SK-N-MC (cell line): ENCODE measurements around the gene BICDL2.

Experiments
- EZH2 ChIP-seq: fragments of 200-600 bp; sonication (generic); IDR thresholded peaks from one replicate; pipeline ENCODE4 v1.6.1; 2017; ENCODE audit warnings: antibody characterized with exemption
- FOXP2 ChIP-seq: optimal IDR thresholded peaks from 2 replicates; pipeline ENCODE3; 2011; ENCODE audit warnings: mild to moderate bottlenecking, moderate library complexity; ENCODE audit not compliant: insufficient read depth; ENCODE audit errors: extremely low read length, control extremely low read depth
- POLR2AphosphoS5 ChIP-seq: IDR thresholded peaks from 2 replicates; pipeline ENCODE4 v1.6.1; 2012; ENCODE audit warnings: mild to moderate bottlenecking, low read depth, low read length, borderline replicate concordance

DNA sequence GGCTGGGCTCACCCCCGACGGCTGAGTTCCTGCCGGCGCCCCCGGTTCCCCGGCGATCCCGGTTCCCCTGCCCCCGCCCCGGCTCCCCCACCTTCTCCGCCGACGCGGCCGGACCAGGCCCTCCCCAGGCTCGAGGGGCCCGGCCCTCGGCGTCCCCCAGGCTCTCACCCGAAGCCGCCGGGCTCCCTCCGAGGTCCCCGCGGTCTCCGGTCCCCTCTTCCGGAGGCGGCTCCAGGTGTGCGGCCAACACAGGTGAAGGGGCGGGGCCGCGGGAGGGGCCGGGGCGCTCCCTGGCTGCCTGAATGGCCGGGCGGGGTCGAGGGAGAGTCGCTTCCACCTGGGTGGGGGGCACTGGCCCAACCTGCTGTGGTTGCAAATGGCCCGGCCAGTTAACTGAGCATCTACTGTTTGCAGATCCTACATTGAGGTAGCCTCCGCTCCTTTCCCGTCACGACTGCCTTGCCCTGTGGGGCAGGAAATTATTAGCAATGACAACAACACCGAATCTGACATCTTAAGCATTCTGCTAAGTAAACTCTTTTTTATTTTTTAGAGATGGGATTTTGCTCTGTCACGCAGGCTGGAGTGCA is at the start of gene BICDL2:
- no peak for TF ChIP-seq POLR2AphosphoS5
- no peak for TF ChIP-seq EZH2
- TF ChIP-seq FOXP2 = no peak
